DOHH2 (cell line): ENCODE data around the gene OPRPN.

Experiments
- H3F3A ChIP-seq: fragments of 200-600 bp; sonication (generic), shearing (Covaris generic); 2 replicates; pipeline ENCODE4 v1.6.0; 2016; ENCODE audit warnings: antibody characterized with exemption, mild to moderate bottlenecking; ENCODE audit not compliant: control insufficient read depth, insufficient read depth
- H3K27ac ChIP-seq: fragments of 200-600 bp; sonication (generic); 2 replicates; pipeline ENCODE4 v1.5.1; 2014; ENCODE audit warnings: low read depth, mild to moderate bottlenecking, low read length, moderate library complexity
- H3K27me3 ChIP-seq: fragments of 200-600 bp; sonication (generic); 2 replicates; pipeline ENCODE4 v1.6.1; 2014; ENCODE audit warnings: mild to moderate bottlenecking, low read length, mixed read lengths; ENCODE audit not compliant: control insufficient read depth
- H3K36me3 ChIP-seq: fragments of 200-600 bp; sonication (generic); 2 replicates; pipeline ENCODE4 v1.6.1; 2014; ENCODE audit warnings: mild to moderate bottlenecking, low read length, moderate library complexity, mixed read lengths; ENCODE audit not compliant: control insufficient read depth
- H3K4me1 ChIP-seq: fragments of 200-600 bp; sonication (generic); 2 replicates; pipeline ENCODE4 v1.6.1; 2014; ENCODE audit warnings: mild to moderate bottlenecking, low read length, mixed read lengths; ENCODE audit not compliant: control insufficient read depth
- H3K4me2 ChIP-seq: fragments of 200-600 bp; sonication (generic); 2 replicates; pipeline ENCODE4 v1.6.0; 2014; ENCODE audit warnings: mild to moderate bottlenecking, low read length, moderate library complexity
- H3K4me3 ChIP-seq: fragments of 200-600 bp; sonication (generic); 2 replicates; pipeline ENCODE4 v1.5.1; 2014; ENCODE audit warnings: mild to moderate bottlenecking, low read length, mixed read lengths
- H3K79me2 ChIP-seq: fragments of 200-600 bp; sonication (generic); 2 replicates; pipeline ENCODE4 v1.6.1; 2014; ENCODE audit warnings: mild to moderate bottlenecking, low read length, mixed read lengths; ENCODE audit not compliant: control insufficient read depth
- H3K9me2 ChIP-seq: fragments of 200-600 bp; sonication (generic); replicated peaks from 2 replicates; pipeline ENCODE4 v1.6.1; 2014; ENCODE audit warnings: mild to moderate bottlenecking, low read length, mixed read lengths; ENCODE audit not compliant: control insufficient read depth
- H3K9me3 ChIP-seq: fragments of 200-600 bp; sonication (generic); 2 replicates; pipeline ENCODE4 v1.6.1; 2014; ENCODE audit warnings: antibody characterized with exemption, low read length, mixed read lengths; ENCODE audit not compliant: control insufficient read depth, insufficient read depth
- H4K20me1 ChIP-seq: fragments of 200-600 bp; sonication (generic); 2 replicates; pipeline ENCODE4 v1.6.0; 2014; ENCODE audit warnings: low read depth, mild to moderate bottlenecking, antibody characterized with exemption, low read length, moderate library complexity; ENCODE audit not compliant: control insufficient read depth, insufficient read depth
- CTCF ChIP-seq: fragments of 200-600 bp; sonication (generic); IDR thresholded peaks from one replicate; pipeline ENCODE4 v1.5.1; 2014; ENCODE audit warnings: antibody characterized with exemption, mild to moderate bottlenecking, low read depth, low read length; ENCODE audit not compliant: poor library complexity, severe bottlenecking
- EZH2phosphoT487 ChIP-seq: fragments of 200-600 bp; sonication (generic); IDR thresholded peaks from 2 replicates; pipeline ENCODE4 v1.6.1; 2017; ENCODE audit warnings: borderline replicate concordance, mild to moderate bottlenecking, antibody characterized with exemption, low read length, moderate library complexity, mixed read lengths

Gene OPRPN

DNA sequence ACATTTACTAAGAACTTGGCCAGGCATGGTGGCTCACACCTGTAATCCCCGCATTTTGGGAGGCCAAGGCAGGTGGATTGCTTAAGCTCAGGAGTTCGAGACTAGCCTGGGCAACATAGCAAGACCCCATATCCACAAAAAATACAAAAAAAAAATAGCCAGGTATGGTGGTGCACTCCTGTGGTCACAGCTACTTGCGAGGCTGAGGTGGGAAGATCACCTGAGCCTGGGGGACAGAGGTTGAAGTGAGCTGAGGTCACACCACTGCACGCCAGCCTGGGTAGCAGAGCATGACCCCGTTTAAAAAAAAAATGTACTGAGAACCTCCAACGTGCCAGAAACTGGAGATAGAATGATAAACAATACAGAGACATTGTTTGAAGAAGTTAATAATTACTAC is 8.0 kb downstream of the OPRPN start:
- Histone ChIP-seq H3F3A (no peaks in the 10 kb centered on the region), H3K79me2 (no peaks in the 10 kb centered on the region), H3K9me3 (0 out of 2 replicates have a peak, but pooled peaks cover 3% of the 10 kb centered on the region), H3K9me2 (no peaks in the 10 kb centered on the region), H3K4me2 (peak overlapping the region; percentile 66), H3K27me3 (no peaks in the 10 kb centered on the region), H3K4me3 (no peak overlapping the region), H3K27ac (peak overlapping the region; percentile 53), H3K36me3 (peaks cover 5% of the 10 kb centered on the region; the same call in 1 of the 2 replicates), H4K20me1 (no peaks in the 10 kb centered on the region), H3K4me1 (peaks cover 38% of the 10 kb centered on the region)
- TF ChIP-seq EZH2phosphoT487 (no peak), CTCF (no peak)

- H3K9me2 ChIP-seq = no peaks in the 10 kb centered on the region
- H3K36me3 ChIP-seq = no peaks in the 10 kb centered on the region
- H3K9me3 ChIP-seq = peaks cover 3% of the 10 kb centered on the region
- H3K27ac ChIP-seq = no peak overlapping the region
- H3K4me3 ChIP-seq = no peak overlapping the region
- no peaks in the 10 kb centered on the region for H3F3A ChIP-seq
- no peak for TF ChIP-seq CTCF
- no peaks in the 10 kb centered on the region for H3K79me2 ChIP-seq
- no peak overlapping the region for H3K4me2 ChIP-seq
- no peaks in the 10 kb centered on the region for H3K4me1 ChIP-seq
- no peaks in the 10 kb centered on the region for H3K27me3 ChIP-seq
- H4K20me1 ChIP-seq = no peaks in the 10 kb centered on the region
Measured at GRCh38 chr4:70425306-70425705, 27.6 kb downstream of the OPRPN start.

GRCh38 chr4:70426789-70427188 is 29.0 kb downstream of the OPRPN start:
- no peaks in the 10 kb centered on the region for H3F3A ChIP-seq
- H3K4me1 ChIP-seq = no peaks in the 10 kb centered on the region
- no peaks in the 10 kb centered on the region for H3K9me2 ChIP-seq
- H3K4me2 ChIP-seq = no peak overlapping the region
- no peak overlapping the region for H3K27ac ChIP-seq
- TF ChIP-seq EZH2phosphoT487 = no peak
- no peak for TF ChIP-seq CTCF
- peaks cover 3% of the 10 kb centered on the region for H3K9me3 ChIP-seq
- no peaks in the 10 kb centered on the region for H3K79me2 ChIP-seq
- H3K4me3 ChIP-seq = no peak overlapping the region
- H4K20me1 ChIP-seq = no peaks in the 10 kb centered on the region
- H3K36me3 ChIP-seq = no peaks in the 10 kb centered on the region
- H3K27me3 ChIP-seq = no peaks in the 10 kb centered on the region

- Histone ChIP-seq H3K4me1 (no peaks in the 10 kb centered on the region), H3K27ac (no peak overlapping the region), H4K20me1 (no peaks in the 10 kb centered on the region), H3K27me3 (no peaks in the 10 kb centered on the region), H3K4me3 (no peak overlapping the region), H3K9me2 (no peaks in the 10 kb centered on the region), H3K4me2 (no peak overlapping the region), H3K9me3 (peaks cover 6% of the 10 kb centered on the region; the same call in 1 of the 2 replicates), H3K79me2 (no peaks in the 10 kb centered on the region), H3F3A (no peaks in the 10 kb centered on the region), H3K36me3 (no peaks in the 10 kb centered on the region)
- TF ChIP-seq EZH2phosphoT487 (no peak), CTCF (no peak)
Measured at GRCh38 chr4:70437197-70437596, 39.5 kb downstream of the OPRPN start.
